Urothelium cell line (cell line): ENCODE data around the gene CLASP2.

Source experiments
- DNase-seq: peaks from one replicate; pipeline ENCODE4 v3.0.0; 2011; ENCODE audit warnings: low spot score, mixed read lengths
- FAIRE-seq: peaks from 2 replicates; lab custom pipeline; 2011; peaks lifted over from hg19 to GRCh38; lab: Jason Lieb, UNC

The CLASP2 gene

GRCh38 chr3:33557279-33557678 lies 160.8 kb downstream of the CLASP2 start:
- DNase-seq (no peak), FAIRE-seq (no peak)

- no peak for DNase-seq
- no peak for FAIRE-seq
These were observed 171.0 kb downstream of the CLASP2 start for GRCh38 chr3:33547101-33547500.

GRCh38 chr3:33544126-33544525 lies 173.9 kb downstream of the CLASP2 start:
- no peak for FAIRE-seq
- no peak for DNase-seq

GRCh38 chr3:33543601-33544000 lies 174.5 kb downstream of the CLASP2 start:
- FAIRE-seq = no peak
- DNase-seq = no peak

GRCh38 chr3:33541918-33542317 lies 176.1 kb downstream of the CLASP2 start:
- DNase-seq (no peak), FAIRE-seq (no peak)

GRCh38 chr3:33538678-33539339 lies 179.2 kb downstream of the CLASP2 start:
- DNase-seq (no peak), FAIRE-seq (no peak)

GRCh38 chr3:33537133-33537532 lies 180.9 kb downstream of the CLASP2 start:
- FAIRE-seq (no peak), DNase-seq (no peak)

- DNase-seq = no peak
- no peak for FAIRE-seq
These were observed 191.3 kb downstream of the CLASP2 start for GRCh38 chr3:33526787-33527186.

GRCh38 chr3:33525232-33525631 lies 192.8 kb downstream of the CLASP2 start:
- FAIRE-seq = no peak

GRCh38 chr3:33523093-33523667 lies 194.9 kb downstream of the CLASP2 start:
- DNase-seq (no peak), FAIRE-seq (no peak)

More at GRCh38 chr3:33525232-33525631, 192.8 kb downstream of the CLASP2 start:
- DNase-seq = no peak

- FAIRE-seq (no peak), DNase-seq (no peak)
These were observed 196.3 kb downstream of the CLASP2 start for GRCh38 chr3:33521736-33522135.

GRCh38 chr3:33513262-33513863 lies 204.7 kb downstream of the CLASP2 start:
- DNase-seq (no peak), FAIRE-seq (no peak)

- FAIRE-seq (no peak), DNase-seq (no peak)
These were observed 213.0 kb downstream of the CLASP2 start for GRCh38 chr3:33505027-33505426.

GRCh38 chr3:33496449-33496848 lies 221.6 kb downstream of the CLASP2 start:
- FAIRE-seq = no peak
- DNase-seq = no peak

- FAIRE-seq = no peak
- no peak for DNase-seq
These were observed 226.3 kb downstream of the CLASP2 start for GRCh38 chr3:33491721-33492120.

GRCh38 chr3:33490641-33491241 lies 227.3 kb downstream of the CLASP2 start:
- FAIRE-seq (no peak), DNase-seq (no peak)

GRCh38 chr3:33488683-33489082 lies 229.4 kb downstream of the CLASP2 start:
- DNase-seq = no peak
- no peak for FAIRE-seq

- no peak for FAIRE-seq
- DNase-seq = no peak
These were observed 229.8 kb downstream of the CLASP2 start for GRCh38 chr3:33488246-33488645.

- DNase-seq = no peak
- no peak for FAIRE-seq
These were observed 235.9 kb downstream of the CLASP2 start for GRCh38 chr3:33482111-33482521.

- DNase-seq (no peak), FAIRE-seq (no peak)
These were observed 243.2 kb downstream of the CLASP2 start for GRCh38 chr3:33474896-33475295.

- FAIRE-seq (no peak), DNase-seq (no peak)
These were observed 244.2 kb downstream of the CLASP2 start for GRCh38 chr3:33473813-33474212.

- DNase-seq (no peak), FAIRE-seq (no peak)
These were observed 250.3 kb downstream of the CLASP2 start for GRCh38 chr3:33467786-33468185.
